Glomerular visceral epithelial cell (primary cell): Measurements from ENCODE around the gene RBM4.

Experiments
- DNase-seq: peaks from one replicate; pipeline ENCODE4 v3.0.0-alpha.2; 2016; ENCODE audit errors: extremely low spot score

Gene RBM4

GRCh38 chr11:66688561-66689534 lies 50.3 kb downstream of the RBM4 start:
- no peak for DNase-seq

DNA sequence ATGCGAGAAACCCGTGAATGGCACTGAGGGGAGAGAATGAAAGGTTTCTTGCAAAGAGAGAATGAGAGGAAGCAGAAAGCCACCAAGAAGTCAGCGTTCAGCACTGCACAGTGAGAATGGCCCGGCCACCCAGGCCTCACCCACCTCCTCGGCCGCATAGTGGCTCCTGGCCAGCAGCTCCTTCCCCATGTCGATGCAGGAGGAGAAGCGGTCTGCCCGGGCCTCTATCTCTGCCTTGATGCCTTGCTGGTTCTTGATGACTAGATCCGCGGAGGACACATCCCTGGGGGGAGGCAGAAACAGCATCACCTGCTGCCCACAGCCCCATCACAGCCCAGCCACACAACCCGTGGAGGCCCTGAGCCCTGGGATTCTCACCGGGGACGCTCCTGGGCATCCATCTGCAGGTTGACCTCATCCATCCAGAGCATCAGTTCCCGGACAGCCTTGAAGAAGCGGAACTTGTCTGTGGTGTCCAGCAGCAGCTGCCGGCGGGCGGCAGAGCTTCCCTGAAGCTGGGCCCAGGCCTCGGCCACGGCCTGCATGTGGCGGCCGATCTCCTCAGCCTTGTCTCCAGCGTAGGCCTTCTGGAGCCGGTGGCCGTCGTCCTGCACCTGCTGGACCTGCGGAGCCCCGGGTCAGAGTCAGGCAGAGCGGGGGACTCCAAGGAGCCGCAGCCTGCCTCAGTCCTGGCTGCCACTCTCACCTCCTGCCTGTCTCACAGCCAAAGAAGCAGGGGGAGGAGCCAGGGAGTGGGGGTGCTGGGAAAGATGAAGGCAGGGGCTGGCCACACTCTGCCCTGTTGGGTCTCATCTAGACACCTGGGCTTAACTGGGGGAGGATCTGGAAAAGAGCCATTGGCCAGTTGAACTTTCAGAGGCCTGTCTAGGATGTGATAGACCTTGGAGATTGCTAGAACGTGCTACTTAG lies 51.4 kb downstream of the RBM4 start:
- DNase-seq = no peak

DNA sequence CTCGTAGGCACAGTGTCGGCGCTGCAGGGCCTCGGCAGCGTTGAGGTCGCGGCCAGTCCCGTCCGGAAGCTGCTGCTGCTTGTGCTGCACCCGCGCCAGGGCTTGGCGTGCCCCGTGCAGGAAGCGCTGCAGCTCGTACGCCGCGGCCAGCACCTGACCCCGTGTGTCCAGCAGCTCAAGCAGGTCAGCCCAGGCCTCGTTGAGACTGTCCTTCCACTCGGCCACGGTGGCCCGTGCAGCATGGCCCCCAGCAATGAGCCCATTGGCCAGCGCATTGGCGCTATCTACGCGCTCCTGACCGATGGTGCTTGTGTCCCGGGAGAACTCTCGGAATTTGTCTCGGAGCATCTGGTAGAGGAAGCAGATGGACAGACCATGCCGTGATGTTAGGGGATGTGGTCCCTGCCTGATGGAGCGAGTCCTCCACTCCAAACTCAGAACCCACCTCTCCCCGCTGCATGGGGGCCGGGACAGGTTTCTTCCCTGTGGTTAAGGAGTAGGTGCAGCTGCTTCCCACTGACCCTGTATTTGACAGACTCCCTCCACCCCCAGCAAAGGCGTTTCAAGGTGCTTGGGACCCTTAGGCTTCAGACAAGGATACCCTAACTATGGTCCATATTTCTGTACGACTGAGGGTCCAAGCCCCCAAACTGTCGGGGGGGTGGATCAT lies 52.9 kb downstream of the RBM4 start:
- no peak for DNase-seq

DNA sequence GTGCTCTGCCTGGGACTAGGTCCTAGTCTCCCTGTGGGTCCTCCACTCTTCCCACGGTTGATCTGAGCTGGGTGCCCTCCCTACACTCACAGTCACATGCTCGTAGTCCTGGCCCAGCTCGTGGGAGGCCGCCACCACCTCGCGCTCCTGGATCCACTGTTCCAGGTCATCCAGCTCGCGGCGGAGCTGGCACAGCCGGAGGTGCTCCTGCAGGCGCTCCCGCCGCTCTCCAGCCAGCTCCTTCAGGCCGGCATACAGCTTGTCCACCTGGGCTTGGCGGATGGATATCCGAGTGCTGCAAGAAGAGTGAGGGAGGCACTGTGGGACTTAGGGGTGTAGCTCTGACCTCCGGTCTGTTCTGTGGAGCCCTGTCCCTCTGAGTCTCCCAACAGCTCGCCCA lies 53.9 kb downstream of the RBM4 start:
- DNase-seq = no peak

DNA sequence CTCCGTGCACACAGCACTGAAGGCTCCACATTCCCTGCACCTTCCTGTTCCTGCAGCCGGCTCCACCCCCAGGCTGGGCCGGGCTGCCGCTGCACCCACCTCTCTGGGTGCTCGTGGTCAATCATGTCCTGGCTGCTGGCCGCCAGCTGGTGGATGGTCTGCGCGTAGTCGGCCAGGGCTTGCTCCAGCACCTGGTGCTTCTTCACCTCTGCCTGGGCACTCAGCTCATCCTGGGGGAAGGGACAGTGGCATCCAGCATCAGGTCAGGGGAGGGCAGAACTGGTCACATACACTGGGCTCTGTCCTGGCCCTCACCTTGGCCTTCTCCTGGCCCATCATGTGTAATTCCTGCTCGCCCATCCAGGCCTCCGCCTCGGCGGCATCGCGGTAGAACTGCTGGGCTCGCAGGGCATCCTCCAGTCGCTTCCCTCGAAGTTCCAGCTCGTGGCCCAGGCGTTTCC lies 54.4 kb downstream of the RBM4 start:
- DNase-seq = no peak

DNA sequence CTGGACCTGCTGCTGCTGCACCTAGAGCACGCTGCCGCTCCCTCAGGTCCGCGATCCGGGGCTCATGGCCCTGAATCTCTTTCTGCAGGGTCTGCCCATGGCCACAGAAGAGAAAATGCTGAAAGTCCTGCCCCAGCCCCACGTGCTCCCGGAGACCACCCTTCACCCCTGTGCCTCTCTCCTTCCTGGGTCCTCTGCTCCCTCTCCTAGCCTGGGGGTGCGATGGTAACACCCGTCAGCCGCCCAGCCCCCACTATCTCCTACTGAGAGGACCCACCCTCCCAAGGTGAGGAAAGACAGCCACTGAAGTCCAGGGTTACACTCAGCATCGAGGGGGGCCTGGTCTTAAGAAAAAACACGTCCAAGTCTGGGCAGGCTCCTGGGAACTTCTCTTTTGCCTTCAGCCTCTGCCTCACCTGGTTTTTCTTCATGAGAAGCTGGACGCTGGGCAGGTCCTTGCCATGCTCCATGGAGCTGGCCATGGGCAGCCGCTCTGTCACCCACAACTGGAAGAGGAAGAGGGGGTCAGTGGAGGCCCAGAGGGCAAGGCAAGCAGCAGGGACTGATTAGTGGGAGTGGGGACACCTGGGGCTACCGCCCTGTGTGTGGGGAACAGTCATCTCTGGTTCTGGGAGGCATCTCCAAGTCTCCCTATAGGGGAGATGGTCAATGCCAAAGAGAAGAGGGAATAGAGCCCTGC lies 55.0 kb downstream of the RBM4 start:
- DNase-seq = no peak

- DNase-seq = no peak
These were observed 55.5 kb downstream of the RBM4 start for GRCh38 chr11:66694056-66694410.

- peak; percentile 95 for DNase-seq
These were observed 56.3 kb downstream of the RBM4 start for GRCh38 chr11:66694732-66695207.
